MM.1S (cell line): ENCODE measurements around the gene GNG3.

ENCODE experiments used
- CTCF ChIP-seq: fragments of 300-600 bp; sonication (generic); IDR thresholded peaks from 2 replicates; pipeline ENCODE4 v1.5.1; 2016; ENCODE audit warnings: antibody characterized with exemption, low read length, mixed read lengths
- EZH2 ChIP-seq: fragments of 300-600 bp; sonication (generic); optimal IDR thresholded peaks from 2 replicates; pipeline ENCODE3; 2017; ENCODE audit warnings: low read depth, mild to moderate bottlenecking, antibody characterized with exemption, low read length, mixed read lengths
- EZH2phosphoT487 ChIP-seq: fragments of 300-600 bp; sonication (generic); IDR thresholded peaks from 2 replicates; pipeline ENCODE4 v1.6.1; 2018; ENCODE audit warnings: antibody characterized with exemption, low read length

DNA sequence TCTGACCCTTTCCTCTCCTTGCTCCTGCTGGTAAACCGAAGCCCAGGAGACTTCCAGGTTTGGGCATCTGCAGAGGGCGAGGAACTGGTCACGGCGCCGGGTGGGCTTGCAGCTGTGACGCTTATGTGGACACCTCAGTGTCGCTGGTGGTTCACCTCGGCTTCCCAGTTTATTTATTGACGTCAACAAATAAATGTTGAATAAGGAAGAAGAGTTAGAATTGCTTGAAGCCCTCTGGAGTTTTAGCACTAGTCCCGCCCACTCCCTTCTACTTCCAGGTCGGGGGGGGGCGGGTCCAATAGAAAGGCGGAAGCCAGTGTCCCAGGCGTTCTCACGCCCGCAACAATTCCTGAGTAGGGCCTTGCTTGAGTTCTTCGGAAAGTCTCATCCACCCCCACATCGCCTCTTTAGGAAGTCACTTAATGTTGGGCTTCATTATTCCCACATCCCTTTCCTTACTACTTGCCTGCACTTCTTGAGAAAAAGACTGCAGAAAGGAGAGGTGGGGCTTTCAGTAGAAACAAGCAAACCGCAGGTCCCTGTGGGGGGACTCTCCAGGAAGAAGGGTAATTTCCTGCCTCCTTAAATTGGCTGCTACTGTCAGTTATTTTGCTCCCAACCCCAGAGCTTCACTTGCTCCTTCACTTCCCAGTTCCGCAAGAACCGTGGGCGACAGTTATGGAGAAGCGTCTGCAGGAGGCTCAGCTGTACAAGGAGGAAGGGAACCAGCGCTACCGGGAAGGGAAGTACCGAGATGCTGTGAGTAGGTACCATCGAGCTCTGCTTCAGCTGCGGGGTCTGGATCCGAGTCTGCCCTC, 20.9 kb downstream of the GNG3 start, which contains the start of gene TTC9C:
- TF ChIP-seq CTCF, result no peak
- TF ChIP-seq EZH2, result no peak
- TF ChIP-seq EZH2phosphoT487, result no peak
